ENCODE data around the gene ATG7.
A peak's percentile ranks its signal among the peaks of the same experiment; 100 is the strongest.
"Not testable (repeated sequence)": the region's sequence is repeated elsewhere in the genome, so short reads cannot be mapped to it uniquely, and the experiment has no call there.

The ATG7 gene

GRCh38 chr3:11478167-11478566 is 206.0 kb downstream of the ATG7 start:
- DNase-seq (ENCODE audit: low read depth): no peak
- no peak overlapping the region for H3K4me3 ChIP-seq (ENCODE audit: low read depth, low read length)

- no peak overlapping the region for H3K4me3 ChIP-seq (ENCODE audit: low read depth, low read length)
- DNase-seq (ENCODE audit: low read depth): no peak
These were observed 207.0 kb downstream of the ATG7 start for GRCh38 chr3:11479221-11479620.

GRCh38 chr3:11480663-11481298 is 208.6 kb downstream of the ATG7 start:
- no peak for DNase-seq (ENCODE audit: low read depth)
- H3K4me3 ChIP-seq (ENCODE audit: low read depth, low read length): no peak overlapping the region

- no peak overlapping the region for H3K4me3 ChIP-seq (ENCODE audit: low read depth, low read length)
- no peak for DNase-seq (ENCODE audit: low read depth)
These were observed 209.4 kb downstream of the ATG7 start for GRCh38 chr3:11481556-11481955.

- no peak for DNase-seq (ENCODE audit: low read depth)
- H3K4me3 ChIP-seq (ENCODE audit: low read depth, low read length): no peak overlapping the region
These were observed 209.8 kb downstream of the ATG7 start for GRCh38 chr3:11482021-11482420.

GRCh38 chr3:11488356-11488755 is 216.2 kb downstream of the ATG7 start:
- H3K4me3 ChIP-seq (ENCODE audit: low read depth, low read length); DNase-seq (ENCODE audit: low read depth): not testable (repeated sequence)

GRCh38 chr3:11494131-11494916 is 222.1 kb downstream of the ATG7 start:
- H3K4me3 ChIP-seq (ENCODE audit: low read depth, low read length): no peak overlapping the region
- DNase-seq (ENCODE audit: low read depth): no peak

GRCh38 chr3:11495948-11496557 is 223.9 kb downstream of the ATG7 start:
- no peak overlapping the region for H3K4me3 ChIP-seq (ENCODE audit: low read depth, low read length)
- DNase-seq (ENCODE audit: low read depth): no peak

GRCh38 chr3:11498177-11498576 is 226.0 kb downstream of the ATG7 start:
- no peak overlapping the region for H3K4me3 ChIP-seq (ENCODE audit: low read depth, low read length)
- no peak for DNase-seq (ENCODE audit: low read depth)

GRCh38 chr3:11498646-11499045 is 226.4 kb downstream of the ATG7 start:
- H3K4me3 ChIP-seq (ENCODE audit: low read depth, low read length): no peak overlapping the region
- DNase-seq (ENCODE audit: low read depth): peak; percentile 45

GRCh38 chr3:11499144-11499543 is 226.9 kb downstream of the ATG7 start:
- H3K4me3 ChIP-seq (ENCODE audit: low read depth, low read length): no peak overlapping the region
- DNase-seq (ENCODE audit: low read depth): peak; percentile 84

GRCh38 chr3:11502413-11502812 is 230.2 kb downstream of the ATG7 start:
- not testable (repeated sequence) for H3K4me3 ChIP-seq (ENCODE audit: low read depth, low read length); DNase-seq (ENCODE audit: low read depth)

GRCh38 chr3:11507719-11508118 is 235.5 kb downstream of the ATG7 start:
- no peak overlapping the region for H3K4me3 ChIP-seq (ENCODE audit: low read depth, low read length)
- no peak for DNase-seq (ENCODE audit: low read depth)

- no peak for DNase-seq (ENCODE audit: low read depth)
These were observed 236.4 kb downstream of the ATG7 start for GRCh38 chr3:11508346-11509172.

GRCh38 chr3:11509173-11510000 is 237.2 kb downstream of the ATG7 start:
- no peak overlapping the region for H3K4me3 ChIP-seq (ENCODE audit: low read depth, low read length)
- DNase-seq (ENCODE audit: low read depth): peak; percentile 75

More at GRCh38 chr3:11508346-11509172, 236.4 kb downstream of the ATG7 start:
- H3K4me3 ChIP-seq (ENCODE audit: low read depth, low read length): no peak overlapping the region

- H3K4me3 ChIP-seq (ENCODE audit: low read depth, low read length): no peak overlapping the region
- no peak for DNase-seq (ENCODE audit: low read depth)
These were observed 237.8 kb downstream of the ATG7 start for GRCh38 chr3:11510001-11510340.

- no peak for DNase-seq (ENCODE audit: low read depth)
- no peak overlapping the region for H3K4me3 ChIP-seq (ENCODE audit: low read depth, low read length)
These were observed 238.2 kb downstream of the ATG7 start for GRCh38 chr3:11510356-11510755.

GRCh38 chr3:11511606-11512005 is 239.4 kb downstream of the ATG7 start:
- not testable (repeated sequence) for DNase-seq (ENCODE audit: low read depth); H3K4me3 ChIP-seq (ENCODE audit: low read depth, low read length)

Measured in skeletal muscle cell (primary cell).